Measurements from ENCODE around the gene HS2ST1.

HS2ST1 gene

GRCh38 chr1:87089823-87090222, 175.4 kb downstream of the HS2ST1 start:
- TF ChIP-seq CTCF (IDR thresholded peaks at IDR 0.05), result no peak
- H3K27ac ChIP-seq, result no peak overlapping the region
- DNase-seq (ENCODE audit: low spot score), result no peak
- H3K4me3 ChIP-seq, result no peak overlapping the region

- no peak overlapping the region for H3K27ac ChIP-seq
- TF ChIP-seq CTCF (IDR thresholded peaks at IDR 0.05), result no peak
- no peak for DNase-seq (ENCODE audit: low spot score)
- H3K4me3 ChIP-seq, result no peak overlapping the region
These were observed 177.0 kb downstream of the HS2ST1 start for GRCh38 chr1:87091425-87091824.

GRCh38 chr1:87092846-87093245, 178.4 kb downstream of the HS2ST1 start:
- DNase-seq (ENCODE audit: low spot score), result no peak
- H3K4me3 ChIP-seq, result no peak overlapping the region
- H3K27ac ChIP-seq, result no peak overlapping the region
- TF ChIP-seq CTCF (IDR thresholded peaks at IDR 0.05), result no peak

- no peak for TF ChIP-seq CTCF (IDR thresholded peaks at IDR 0.05)
- no peak for DNase-seq (ENCODE audit: low spot score)
These were observed 178.9 kb downstream of the HS2ST1 start for GRCh38 chr1:87093286-87093685.

GRCh38 chr1:87094238-87094637, 179.8 kb downstream of the HS2ST1 start:
- Histone ChIP-seq H3K4me3 (no peak overlapping the region), H3K27ac (no peak overlapping the region)
- no peak for TF ChIP-seq CTCF (IDR thresholded peaks at IDR 0.05)
- no peak for DNase-seq (ENCODE audit: low spot score)

More at GRCh38 chr1:87093286-87093685, 178.9 kb downstream of the HS2ST1 start:
- Histone ChIP-seq H3K4me3 (no peak overlapping the region), H3K27ac (no peak overlapping the region)

GRCh38 chr1:87100271-87100670, 185.8 kb downstream of the HS2ST1 start:
- Histone ChIP-seq H3K27ac (no peak overlapping the region), H3K4me3 (no peak overlapping the region)
- DNase-seq (ENCODE audit: low spot score), result no peak
- TF ChIP-seq CTCF (IDR thresholded peaks at IDR 0.05), result no peak

- H3K4me3 ChIP-seq, result no peak overlapping the region
- H3K27ac ChIP-seq, result no peak overlapping the region
- no peak for DNase-seq (ENCODE audit: low spot score)
- TF ChIP-seq CTCF (IDR thresholded peaks at IDR 0.05), result no peak
These were observed 188.6 kb downstream of the HS2ST1 start for GRCh38 chr1:87103074-87103473.
